GM21717 (cell line): Measurements from ENCODE around the gene CNTROB.
"Not testable (repeated sequence)": the region's sequence is repeated elsewhere in the genome, so short reads cannot be mapped to it uniquely, and the experiment has no call there.

ENCODE experiments used
- ATAC-seq: cut with Tn5 transposase; IDR thresholded peaks from one replicate; pipeline ENCODE4 v1.9.1; 2021; ENCODE audit warnings: mild to moderate bottlenecking, moderate library complexity; ENCODE audit not compliant: unreplicated experiment

CNTROB gene

DNA sequence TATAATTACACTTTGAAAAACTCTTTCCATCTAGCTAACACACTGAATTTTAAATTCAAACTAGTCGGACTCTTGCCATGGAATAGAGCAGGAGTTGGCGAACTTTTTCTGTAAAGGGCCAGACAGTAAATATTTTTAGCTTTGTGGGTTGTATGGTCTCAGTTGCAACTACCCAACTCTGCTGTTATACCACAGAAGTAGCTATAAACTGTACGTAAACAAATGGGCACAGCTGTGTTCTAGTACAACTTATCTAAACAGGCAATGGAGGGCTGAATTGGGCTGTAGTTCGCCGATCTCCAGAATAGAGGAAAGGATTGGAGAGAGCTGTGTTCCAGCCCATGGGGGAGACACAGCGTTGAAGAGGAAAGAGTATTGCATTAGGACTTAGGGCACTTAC is 8.7 kb downstream of the CNTROB start:
- ATAC-seq: no peak

DNA sequence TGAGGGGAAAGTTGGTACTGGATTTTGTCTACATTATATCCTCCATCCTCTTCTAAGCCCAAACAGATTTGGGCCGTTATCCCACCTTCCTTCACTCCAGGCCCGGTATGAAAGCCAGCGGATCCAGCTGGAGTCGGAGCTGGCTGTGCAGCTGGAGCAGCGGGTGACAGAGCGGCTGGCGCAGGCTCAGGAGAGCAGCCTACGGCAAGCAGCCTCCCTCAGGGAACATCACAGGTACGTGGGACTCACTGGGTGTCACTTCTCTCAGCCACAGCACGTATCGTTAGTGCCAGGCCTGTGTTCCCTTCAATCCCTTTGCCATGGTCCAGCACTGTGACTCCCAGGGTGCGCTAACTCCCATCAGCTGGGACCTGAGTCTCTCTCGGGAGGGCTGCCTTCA is 11.3 kb downstream of the CNTROB start:
- no peak for ATAC-seq

DNA sequence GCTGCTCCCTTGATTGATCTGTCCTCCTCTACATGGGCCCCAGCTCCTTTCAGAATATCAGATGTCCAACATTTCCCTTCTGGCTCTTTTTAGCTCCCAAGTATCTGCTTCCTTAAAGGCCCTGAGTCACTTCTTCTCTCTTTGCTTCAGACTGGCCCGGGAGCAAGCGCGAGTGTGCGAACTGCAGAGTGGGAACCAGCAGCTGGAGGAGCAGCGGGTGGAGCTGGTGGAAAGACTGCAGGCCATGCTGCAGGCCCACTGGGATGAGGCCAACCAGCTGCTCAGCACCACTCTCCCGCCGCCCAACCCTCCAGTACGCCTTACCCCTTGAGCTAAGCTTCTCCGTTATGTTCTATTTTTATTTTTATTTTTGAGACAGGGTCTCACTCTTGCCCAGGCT is 12.3 kb downstream of the CNTROB start:
- ATAC-seq: no peak

DNA sequence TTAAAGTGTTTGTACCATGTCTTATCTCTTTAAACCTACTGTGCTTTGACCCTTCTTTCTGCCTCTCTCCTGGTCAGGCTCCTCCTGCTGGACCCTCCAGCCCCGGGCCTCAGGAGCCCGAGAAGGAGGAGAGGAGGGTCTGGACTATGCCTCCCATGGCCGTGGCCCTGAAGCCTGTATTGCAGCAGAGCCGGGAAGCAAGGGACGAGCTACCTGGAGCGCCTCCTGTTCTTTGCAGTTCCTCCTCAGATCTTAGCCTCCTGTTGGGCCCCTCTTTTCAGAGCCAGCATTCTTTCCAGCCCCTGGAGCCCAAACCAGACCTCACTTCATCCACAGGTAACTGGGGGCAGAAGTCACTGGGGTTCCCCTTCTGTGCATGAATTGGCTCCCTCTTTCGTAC is 13.6 kb downstream of the CNTROB start:
- ATAC-seq: no peak

DNA sequence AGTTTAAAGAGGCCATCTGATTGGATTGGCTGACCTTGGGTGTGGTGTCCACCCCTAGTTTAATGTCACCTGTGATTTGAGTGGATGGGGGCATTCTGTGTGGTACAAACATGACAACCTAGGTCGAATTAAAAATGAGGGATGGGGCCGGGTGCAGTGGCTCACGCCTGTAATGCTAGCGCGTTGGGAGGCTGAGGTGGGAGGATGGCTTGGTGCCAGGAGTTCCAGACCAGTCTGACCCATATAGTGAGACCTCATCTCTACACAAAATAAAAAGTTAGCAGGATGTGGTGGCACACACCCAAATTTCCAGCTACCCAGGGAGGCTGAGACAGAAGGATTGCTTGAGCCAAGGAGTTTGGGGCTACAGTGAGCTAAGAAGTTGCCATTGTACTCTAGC is 14.4 kb downstream of the CNTROB start:
- no peak for ATAC-seq

DNA sequence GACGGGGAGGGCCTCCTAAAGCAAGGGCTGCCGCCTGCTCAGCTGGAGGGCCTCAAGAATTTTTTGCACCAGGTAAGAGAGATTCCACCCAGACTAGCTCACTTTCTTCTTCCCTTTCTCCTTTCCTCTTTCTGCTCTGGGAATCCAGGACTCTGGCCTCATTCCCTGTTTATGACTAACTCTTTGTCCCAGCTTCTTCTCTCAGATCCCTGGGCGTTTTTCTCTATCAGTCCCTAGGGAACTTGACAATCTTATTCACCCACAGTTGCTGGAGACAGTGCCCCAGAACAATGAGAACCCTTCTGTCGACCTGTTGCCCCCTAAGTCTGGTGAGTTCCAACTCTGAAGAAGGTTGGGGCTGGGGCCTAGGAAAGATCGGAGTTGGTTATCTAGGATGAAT is 15.6 kb downstream of the CNTROB start:
- ATAC-seq: no peak

DNA sequence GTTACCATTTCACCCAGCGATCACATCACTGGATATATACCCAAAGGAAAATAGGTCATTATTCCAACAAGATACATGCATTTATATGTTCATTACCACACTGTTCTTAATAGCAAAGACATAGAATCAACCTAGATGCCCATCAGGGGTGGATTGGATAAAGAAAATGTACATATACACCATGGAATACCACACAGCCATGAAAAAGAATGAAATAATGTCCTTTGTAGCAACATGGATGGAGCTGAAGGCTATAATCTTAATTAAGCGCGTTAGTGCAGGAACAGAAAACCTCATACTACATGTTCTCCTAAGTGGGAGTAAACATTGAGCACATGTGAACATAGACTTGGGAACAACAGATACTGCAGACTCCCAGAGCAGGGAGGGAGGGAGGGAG is 18.6 kb downstream of the CNTROB start:
- no peak for ATAC-seq

DNA sequence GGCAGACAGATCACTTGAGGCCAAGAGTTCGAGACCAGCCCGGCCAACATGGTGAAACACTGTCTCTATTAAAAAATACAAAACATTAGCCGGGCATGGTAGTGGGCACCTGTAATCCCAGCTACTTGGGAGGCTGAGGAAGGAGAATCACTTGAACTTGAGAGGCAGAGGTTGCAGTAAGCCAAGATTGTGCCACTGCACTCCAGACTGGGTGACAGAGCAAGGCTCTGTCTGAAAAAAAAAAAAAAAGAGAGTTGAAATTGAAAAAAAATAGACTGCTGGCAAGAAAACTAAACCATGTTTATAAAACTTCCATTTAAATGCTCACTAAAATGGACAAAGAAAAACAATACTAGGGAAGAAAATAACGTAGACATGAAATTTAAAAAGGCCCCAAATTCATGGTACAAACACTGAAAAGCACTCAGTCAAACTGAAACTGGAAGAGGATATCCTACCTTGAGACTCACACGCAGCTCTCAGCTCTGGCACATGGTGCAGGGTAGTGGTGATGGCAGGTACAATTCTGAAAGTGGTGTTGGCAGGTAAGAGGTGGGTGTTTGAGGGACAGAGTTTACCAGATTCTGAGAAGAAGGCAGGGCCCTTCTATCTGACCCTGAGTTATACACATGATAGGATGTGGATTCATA is 19.3 kb downstream of the CNTROB start:
- no peak for ATAC-seq

DNA sequence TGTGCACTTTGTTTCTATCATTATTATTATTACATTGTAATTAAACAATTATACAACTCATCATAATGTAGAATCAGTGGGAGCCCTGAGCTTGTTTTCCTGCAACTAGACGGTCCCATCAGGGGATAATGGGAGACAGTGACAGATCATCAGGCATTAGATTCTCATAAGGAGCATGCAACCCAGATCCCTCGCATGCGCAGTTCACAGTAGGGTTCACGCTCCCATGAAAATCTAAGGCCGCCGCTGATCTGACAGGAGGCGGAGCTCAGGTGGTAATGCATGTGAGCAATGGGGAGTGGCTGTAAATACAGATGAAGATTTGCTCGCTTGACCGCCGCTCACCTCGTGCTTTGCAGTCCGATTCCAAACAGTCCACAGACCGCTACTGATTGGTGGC is 21.3 kb downstream of the CNTROB start:
- not testable (repeated sequence) for ATAC-seq

DNA sequence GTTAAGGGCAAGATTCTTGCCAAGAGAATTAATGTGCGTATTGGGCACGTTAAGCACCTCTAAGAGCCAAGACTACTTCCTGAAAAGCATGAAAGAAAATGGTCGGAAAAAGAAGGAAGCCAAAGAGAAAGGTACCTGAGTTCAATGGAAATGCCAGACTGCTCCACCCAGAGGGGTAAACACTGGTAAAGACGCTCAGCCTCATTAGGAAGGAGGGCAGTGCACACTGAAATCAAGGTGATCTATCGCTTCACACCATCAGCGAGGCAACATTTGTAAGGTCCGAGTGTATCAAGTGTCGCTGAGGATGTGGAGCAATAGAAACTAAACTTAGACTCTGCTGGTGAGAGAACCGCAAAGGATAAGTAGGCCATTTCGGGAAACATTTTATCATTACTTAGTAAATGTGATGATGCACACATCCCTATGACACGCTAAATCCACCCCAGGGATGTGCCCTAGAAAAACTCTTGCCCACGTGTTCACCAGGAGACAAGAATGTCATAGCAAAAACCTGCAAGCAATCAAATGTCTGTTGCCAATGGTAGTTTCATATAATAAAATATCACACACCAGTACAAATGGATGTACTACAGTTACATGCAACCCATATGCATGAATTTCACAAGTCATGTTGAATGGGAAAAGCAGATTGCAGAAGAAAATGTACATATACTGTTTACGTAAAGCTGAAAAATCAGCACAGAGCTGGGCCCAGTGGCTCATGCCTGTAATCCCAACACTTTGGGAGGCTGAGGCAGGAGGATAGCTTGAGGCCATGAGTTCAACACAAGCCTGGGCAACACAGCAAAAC is 23.6 kb downstream of the CNTROB start:
- ATAC-seq: no peak

DNA sequence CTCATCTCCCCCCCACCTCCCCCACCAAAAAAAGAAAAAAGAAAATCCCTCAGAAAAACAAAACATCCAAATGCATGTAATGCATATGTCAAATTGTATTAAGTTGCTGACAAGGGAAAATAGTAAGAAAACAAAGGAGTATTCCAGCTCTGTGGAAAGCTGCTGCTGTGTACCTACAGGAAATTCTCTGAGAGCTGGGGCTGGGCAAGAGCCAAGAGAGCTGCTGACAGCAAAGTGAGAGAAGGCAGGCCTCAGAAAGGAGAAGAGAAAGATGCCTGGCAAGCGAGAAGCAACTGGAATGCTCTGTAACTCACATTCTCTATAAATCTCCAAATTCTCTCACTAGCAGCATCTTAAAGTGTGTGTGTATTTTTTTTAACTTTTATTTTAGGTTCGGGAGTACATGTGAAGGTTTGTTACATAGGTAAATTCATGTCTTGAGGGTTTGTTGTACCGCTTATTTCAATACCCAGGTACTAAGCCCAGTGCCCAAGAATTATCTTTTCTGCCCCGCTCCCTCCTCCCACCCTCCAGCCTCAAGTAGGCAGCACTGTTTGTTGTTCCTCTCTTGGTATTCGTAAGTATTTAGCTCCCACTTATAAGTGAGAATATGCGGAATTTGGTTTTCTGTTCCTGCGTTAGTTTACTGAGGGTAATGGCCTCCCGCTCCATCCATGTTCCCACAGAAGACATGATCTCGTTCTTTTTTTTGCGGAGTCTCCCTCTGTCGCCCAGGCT is 24.4 kb downstream of the CNTROB start:
- ATAC-seq: no peak

DNA sequence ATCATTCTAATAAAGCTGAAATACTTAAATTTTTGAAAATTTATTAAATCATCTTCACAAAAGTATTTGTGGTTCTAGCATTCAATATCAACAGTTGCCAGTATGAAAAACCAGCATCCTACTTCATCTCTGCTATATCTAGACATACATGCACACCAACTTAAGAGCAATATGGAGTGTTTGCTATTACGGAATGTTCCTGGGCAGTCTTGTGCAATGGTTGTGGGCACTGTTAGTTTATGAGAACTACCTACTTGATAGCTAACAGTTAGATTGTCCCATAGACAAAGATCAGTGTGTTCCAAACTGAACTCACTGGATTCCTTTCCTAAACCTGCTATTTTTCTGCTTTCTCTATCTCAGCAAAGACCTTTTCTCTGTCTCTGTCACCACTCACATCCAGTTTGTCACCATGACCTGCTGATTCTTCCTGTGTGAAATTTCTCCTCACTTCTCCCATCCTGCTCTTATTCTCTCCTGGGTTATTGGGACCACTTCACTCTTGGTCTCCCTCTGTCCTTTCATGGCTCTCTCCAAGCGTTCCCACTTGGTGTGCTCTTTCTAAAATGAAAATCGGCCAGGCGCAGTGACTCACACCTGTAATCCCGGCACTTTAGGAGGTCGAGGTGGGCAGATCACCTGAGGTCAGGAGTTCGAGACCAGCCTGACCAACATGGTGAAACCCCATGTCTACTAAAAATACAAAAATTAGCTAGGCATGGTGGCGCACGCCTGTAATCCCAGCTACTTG is 27.7 kb downstream of the CNTROB start:
- ATAC-seq: no peak

DNA sequence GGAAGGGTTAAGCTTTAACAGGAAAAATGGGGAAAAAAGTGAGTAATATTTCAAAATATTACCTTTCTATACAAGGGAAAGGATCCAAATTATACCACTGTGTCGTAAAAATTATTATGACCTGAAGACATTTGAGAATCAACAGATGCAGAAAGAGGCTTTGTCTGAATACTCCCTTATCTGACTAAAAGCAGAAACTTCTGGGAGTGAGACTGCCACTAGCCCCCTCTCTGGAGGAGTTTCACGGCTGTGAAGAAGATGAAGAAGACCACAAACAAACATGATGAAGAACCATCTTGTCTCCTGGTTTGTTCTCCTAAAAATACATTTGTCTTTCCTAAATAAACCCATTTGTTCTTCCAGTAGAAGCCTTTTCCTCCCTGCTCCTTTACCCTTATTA is 29.4 kb downstream of the CNTROB start:
- ATAC-seq: no peak

DNA sequence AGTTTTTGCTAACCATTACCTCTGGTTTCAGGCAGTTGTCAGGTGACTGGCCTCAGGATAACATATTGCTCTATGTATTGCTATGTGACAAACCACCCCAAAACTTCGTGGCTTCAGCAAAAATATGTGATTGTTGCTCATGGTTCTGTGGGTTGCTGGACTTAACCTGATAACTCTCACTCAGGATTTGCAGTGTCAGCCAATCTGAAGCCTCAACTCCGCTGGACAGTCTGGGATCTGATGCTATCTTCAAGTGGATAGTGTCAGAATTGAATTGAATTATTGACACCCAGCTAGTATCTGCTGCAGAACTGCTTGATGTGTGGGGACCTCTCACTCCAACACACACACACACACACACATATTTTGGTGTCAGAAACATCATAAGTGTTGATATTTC is 35.7 kb downstream of the CNTROB start:
- ATAC-seq: no peak

DNA sequence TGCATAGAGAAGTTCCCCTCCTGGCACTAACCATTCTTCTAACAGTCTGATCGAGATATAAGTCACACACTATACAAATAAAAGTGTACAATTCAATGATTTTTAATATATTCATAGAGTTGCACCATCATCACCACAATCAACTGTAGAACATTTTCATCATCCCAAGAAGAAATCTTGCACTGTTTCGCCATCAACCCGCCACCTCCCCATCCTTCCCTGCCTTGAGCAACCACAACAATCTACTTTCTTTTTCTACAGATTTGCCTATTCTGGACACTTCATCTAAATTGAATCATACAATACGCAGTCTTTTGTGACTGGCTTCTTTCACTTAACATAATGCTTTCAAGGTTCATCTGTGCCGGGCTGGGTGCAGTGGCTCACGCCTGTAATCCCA is 37.4 kb downstream of the CNTROB start:
- no peak for ATAC-seq

DNA sequence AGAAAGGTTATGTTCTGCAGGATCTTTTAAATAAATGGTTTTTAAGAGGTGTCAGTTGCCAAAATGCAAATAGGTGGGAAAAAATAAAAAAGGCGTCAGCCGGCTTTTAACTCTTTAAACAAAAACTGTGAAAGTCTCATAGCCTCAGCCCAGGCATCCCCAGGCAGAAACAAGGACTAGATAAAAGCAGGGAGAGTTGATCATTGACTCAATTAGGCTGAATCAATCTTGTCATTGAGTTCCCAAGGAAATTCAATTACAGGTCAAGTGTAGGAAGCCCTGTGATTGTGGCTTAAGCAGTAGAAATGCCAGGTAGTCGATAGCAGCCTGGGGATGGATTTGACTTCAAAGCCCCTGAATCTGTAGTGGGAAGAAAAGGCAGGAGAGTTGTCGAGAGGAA is 39.6 kb downstream of the CNTROB start:
- no peak for ATAC-seq

DNA sequence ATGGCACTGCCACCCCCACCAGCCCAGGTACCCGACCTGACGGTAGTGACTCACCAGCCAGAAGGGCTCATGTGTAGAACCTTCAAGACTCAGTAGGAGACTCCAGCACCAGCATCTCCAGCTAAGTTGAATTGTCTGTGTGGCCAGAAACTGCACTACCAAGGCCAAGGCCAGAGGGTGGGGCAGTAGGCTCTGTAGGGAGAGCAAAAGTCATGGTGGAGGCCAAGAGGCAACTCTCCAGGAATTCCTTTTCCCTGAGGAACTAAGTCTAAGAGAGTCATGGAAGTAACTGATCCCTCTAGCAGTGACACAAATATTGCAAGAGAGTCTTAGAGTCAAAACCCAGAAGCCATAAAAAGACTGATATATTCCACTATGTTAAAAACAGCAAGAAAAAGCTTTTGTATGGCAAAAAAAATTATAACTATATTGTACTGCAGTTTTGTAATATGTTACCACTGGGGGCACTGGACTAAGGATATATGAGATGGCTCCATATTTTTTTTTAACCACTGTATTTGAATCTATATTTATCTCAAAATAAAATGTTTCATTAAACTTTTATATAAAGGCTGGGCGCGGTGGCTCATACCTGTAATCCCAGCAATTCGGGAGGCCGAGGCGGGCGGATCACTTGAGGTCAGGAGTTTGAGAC is 40.3 kb downstream of the CNTROB start:
- ATAC-seq: no peak

DNA sequence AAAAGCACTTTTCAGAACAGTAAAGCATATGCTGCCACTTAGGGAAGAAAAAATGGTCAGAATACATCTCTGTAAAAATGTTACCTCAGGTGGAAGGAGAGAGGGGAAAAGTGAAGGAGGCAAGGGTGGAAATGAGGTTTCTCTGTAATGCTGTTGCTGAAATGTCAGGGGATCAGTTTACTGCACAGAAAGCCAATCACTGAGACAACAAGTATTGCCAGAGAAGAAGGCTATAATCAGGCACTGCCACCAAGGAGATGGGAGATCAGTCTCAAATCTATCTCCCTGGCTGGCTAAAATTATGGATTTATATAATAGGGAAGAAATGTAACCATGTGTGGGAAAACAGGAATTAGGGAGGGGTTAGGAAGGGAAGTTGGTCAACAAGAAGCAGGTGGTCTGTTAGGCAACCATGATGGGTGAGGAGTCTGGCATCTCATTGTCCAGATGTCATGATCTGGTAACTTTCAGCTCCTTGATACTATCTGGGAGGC is 42.7 kb downstream of the CNTROB start:
- no peak for ATAC-seq

DNA sequence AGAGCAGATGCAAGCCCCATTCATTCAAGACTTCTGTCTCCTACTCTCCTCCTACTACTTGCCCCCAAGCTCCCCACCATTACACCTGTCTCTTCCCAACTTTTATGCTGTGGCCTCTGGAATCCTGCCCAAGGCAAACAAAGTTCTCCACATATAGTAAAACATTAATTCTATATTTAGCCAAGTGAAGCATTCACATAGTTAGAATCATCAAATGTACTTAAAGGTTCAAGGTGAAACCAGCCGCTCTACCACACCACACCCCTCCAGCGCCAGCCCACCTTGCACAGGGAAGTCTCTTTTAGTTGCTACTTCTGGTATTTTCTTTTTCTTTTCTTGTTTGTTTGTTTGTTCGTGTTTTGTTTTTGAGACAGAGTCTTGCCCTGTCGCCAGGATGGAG is 45.0 kb downstream of the CNTROB start:
- ATAC-seq: no peak

DNA sequence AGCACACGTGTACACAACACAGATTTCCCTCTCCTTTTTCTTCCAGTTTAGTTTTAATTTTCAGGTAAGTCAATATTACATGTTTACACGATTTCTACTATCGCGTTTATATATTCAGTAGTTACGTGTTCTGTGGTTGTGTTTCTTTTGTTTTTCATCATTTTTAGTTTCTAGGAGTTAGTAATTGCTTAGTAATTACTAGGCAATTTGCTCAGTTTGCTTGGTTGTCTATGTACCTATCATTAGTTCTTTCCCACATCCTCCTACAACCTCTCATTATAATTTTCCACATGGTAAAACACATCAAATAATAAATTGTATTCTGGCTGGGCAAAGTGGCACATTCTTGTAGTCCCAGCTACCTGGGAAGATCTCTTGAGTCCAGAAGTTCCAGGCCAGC is 45.8 kb downstream of the CNTROB start:
- no peak for ATAC-seq

DNA sequence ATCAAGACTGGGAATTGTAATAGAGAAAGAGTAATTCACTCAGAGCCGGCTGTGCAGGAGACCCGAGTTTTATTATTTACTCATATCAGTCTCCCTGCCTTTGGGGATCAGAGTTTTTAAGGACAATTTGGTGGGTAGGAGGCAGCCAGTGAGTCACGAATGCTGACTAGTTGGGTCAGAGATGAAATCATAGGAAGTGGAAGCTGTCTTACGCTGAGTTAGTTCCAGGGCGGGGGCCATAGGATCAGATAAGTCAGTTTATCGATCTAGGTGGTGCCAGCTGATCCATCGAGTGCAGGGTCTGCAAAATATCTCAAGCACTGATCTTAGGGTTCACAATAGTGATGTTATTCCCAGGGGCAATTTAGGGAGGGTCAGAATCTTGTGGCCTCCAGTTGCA is 50.2 kb downstream of the CNTROB start:
- no peak for ATAC-seq
